Measurements from ENCODE around the gene RAB11B.
"Not testable (repeated sequence)": the region's sequence is repeated elsewhere in the genome, so short reads cannot be mapped to it uniquely, and the experiment has no call there.

RAB11B gene

DNA sequence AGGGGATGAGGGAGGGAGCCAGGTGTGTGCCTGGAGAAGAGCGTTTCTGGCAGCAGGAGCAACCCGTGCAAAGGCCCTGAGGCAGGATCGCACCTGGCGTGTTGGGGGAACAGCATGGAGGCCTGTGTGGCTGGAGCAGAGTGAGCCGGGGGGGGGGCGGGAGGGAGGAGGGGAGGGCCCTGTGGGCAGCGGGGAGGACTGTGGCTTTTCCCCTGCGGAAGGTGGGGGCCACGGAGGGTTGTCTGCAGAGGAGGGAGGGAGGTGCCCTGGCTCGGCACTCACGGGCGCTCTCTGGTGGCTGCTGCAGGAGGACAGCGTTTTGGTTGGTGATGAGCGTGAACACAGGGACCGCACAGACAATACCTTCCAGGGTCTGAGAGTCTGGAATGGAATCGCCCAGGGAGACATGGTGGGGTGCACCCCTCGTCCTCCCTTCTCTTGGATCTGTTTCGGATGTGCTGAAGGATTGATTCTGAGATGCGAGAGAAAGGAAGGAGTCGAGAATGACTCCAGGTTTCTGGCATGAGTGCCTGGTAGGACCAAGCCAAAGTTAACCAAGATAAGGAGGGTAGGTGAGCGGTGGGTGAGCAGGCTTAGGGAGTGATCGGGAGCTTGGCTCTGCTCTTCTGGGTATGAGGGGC lies 6.5 kb downstream of the RAB11B start:
- no peak for DNase-seq

- no peak for DNase-seq
Observed at GRCh38 chr19:8397271-8397670, 7.1 kb downstream of the RAB11B start.

- no peak for DNase-seq
Observed at GRCh38 chr19:8397746-8398310, 7.7 kb downstream of the RAB11B start.

- DNase-seq = no peak
Observed at GRCh38 chr19:8398311-8398771, 8.2 kb downstream of the RAB11B start.

- no peak for DNase-seq
Observed at GRCh38 chr19:8399681-8400188, 9.6 kb downstream of the RAB11B start.

- DNase-seq = no peak
Observed at GRCh38 chr19:8401981-8402411, 11.8 kb downstream of the RAB11B start.

DNA sequence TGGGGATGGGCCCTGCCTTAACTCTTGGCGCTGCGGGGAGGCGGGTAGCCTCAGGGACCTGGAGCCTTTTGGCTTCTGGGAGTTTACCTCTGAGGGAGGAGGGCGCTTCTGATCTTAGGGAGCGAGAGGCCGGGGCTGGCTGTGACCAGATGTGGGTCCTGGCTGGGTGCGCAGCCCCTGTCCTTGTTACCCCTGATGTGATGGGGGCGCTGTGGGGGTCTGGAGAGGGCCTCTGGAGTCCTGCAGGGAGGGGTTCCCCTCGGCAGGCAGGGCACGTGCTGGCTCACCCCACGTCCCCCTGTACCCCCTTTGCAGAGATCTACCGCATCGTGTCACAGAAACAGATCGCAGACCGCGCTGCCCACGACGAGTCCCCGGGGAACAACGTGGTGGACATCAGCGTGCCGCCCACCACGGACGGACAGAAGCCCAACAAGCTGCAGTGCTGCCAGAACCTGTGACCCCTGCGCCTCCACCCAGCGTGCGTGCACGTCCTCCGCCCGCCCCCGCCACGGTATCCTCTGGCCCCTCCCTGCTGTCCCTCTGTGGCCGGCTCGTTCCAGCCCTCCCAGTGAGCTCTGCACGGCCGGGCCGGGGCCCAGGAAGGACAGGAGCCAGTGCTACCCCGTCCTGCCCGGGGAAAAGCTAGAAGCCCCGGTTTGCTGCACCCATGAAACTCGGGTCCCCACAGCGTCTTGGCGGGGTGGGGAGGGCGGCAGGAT lies 13.1 kb downstream of the RAB11B start:
- DNase-seq = no peak

GRCh38 chr19:8403820-8404109 lies 13.6 kb downstream of the RAB11B start:
- no peak for DNase-seq

DNA sequence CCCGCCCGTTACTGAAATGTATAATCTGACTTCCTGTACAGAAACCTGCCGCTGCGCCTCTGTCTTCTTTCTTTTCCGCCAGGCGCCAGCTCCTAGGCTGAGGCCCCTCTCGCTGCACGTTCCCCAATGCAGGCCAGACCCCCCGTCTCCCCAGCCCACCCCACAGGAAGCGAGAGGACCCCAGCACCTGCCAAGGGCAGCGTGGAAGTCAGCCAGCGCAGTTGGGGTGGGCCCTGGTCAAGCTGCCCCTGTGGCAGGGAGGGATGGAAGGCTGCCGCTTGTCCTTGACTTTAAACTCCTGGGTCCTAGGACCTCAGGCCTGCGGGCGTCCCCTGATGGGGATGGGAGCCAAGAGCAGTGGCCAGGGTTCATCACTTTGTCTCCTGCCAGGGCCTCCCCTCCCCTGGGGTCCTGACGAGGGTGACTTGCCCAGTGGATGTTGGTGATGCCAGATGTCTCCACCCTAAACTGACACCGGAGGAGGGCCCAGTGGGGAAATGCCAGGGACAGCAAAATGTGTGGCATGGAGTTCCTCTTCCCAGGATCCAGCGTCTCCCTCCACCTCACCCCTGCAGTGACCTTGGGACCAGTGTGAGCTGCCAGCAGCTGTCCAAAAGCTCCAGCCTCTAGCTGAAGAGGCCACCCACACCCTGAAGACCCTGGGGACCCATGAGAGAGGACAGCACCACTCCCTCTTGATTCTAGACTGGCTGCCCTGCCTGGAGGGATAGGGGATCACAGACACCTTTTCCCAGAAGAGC lies 14.4 kb downstream of the RAB11B start:
- DNase-seq = no peak

DNA sequence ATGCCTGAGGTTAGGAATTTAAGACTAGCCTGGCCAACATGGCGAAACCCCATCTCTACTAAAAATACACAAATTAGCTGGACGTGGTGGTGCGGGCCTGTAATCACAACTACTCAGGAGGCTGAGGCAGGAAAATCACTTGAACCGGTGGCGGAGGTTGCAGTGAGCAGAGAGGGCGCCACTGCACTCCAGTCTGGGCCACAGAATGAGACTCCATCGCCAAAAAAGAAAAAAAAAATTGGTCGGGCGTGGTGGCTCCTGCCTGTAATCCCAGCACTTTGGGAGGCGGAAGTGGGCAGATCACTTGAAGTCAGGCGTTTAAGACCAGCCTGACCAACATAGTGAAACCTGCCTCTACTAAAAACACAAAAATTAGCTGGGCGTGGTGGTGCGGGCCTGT lies 20.6 kb downstream of the RAB11B start:
- not testable (repeated sequence) for DNase-seq

DNA sequence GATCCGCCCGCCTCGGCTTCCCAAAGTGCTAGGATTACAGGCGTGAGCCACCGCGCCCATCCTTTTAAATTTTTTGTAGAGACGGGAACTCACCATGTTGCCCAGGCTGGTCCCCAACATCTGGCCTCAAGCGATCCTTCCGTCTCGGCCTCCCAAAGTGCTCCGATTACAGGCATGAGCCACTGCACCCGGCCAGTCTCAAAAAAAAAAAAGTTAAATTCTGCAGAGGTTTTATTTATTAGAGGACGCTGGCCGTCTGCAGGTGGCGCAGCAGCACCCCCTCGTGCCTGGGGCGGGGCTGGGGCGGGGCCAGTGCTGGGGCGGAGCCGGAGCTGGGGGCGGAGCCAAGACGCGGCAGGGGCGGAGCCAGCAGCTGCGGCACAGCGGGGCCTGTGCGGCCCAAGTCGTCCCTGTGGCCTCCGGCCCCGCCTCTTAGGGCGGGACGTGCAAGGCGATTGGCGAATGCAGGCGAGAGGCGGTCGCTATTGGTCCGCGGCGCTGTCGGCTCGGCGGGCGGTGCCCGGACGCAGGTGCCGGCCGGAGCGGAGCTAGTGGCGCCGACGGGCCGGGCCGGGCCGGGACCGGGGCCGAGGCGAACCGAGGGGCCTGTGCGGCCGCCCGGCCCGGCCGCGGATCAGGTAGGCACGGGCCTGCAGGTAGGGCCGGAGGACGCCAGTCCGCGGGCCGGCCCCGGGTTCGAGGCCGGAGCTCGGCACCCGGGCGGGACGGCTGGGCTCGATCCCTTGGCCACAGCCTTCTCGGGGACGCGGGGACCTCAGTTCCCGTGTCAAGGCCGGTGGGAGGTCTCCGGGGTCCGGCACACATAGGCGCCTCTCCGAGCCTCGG lies 22.8 kb downstream of the RAB11B start, which contains the start of gene MARCHF2:
Gene MARCHF2 (plus strand): TSS at position 523 of the 846 bp plus-strand sequence. CDS start 8,536 bp downstream, outside the sequence.
- DNase-seq = peak; percentile 89

GRCh38 chr19:8413629-8413995 lies 23.5 kb downstream of the RAB11B start:
- no peak for DNase-seq

DNA sequence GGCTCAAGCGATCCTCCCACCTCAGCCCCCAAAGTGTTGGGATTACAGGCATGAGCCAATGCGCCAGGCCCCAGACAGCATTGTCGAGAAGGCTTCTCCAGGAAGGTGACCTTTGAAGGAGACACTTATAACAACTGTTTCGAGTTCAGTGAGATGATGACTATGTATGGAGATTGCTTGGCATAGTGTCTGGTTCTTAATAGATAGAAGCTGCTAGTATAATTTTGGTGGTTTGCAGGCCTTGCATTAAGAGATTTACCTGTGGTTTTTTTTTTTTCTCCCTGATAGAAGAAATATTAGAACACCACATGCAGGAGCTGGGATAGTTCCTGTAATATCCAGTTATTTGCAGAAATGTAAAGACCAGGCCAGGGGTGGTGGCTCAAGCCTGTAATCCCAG lies 26.6 kb downstream of the RAB11B start:
- DNase-seq = no peak

GRCh38 chr19:8421484-8422461 lies 31.6 kb downstream of the RAB11B start:
- DNase-seq = no peak

DNA sequence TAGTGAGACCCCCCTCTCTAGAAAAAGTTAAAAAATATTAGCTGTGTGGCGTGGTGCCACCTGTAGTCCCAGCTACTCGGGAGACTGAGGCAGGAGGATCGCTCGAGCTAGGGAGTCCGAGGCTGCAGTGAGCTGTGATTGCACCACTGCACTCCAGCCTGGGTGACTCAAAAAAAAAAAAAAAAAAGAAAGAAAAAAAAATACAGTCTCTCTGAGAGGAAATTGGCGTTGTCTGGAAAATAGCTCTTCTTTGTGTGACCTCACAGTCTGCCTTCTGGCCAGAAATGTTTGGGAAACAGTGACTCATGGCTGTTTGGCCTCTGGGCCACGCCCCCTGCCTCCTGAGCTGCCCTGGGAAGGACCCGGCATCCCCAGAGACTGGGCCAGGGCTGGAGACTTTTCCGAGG lies 33.7 kb downstream of the RAB11B start:
- no peak for DNase-seq

DNA sequence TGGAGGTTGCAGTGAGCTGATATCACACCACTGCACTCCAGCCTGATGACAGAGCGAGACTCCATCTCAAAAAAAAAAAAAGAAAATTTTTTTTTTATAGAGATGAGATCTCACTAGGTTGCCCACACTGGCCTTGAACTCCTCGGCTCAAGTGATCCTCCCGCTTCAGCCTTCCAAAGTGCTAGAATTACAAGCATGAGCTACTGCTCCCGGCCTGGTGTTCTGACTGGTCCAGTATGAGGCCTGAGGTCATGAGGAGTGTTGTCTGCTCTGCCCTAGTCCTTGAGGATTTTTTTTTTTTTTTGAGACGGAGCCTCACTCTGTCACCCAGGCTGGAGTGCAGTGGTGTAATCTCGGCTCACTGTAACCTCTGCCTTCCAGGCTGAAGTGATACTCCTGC lies 35.2 kb downstream of the RAB11B start:
- DNase-seq = not testable (repeated sequence)

GRCh38 chr19:8426283-8426682 lies 36.1 kb downstream of the RAB11B start:
- no peak for DNase-seq

GRCh38 chr19:8429044-8429443 lies 38.9 kb downstream of the RAB11B start:
- no peak for DNase-seq

DNA sequence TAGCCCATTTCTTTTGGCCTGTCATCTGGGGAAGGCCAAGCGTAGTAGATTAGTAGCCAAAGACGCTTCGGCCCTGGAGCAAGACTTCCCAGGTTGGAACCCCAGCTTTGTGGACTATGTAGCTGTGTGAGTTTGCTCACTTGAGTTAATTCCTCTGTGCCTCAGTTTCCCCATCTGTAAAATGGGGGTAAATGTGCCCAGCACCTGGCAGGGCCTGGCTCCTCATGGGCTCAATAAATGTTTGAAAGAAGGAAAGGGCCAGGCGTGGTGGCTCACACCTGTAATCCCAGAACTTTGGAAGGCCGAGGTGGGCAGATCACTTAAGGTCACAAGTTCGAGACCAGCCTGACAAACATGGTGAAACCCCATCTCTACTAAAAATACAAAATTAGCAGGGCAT lies 39.7 kb downstream of the RAB11B start:
- DNase-seq = no peak

GRCh38 chr19:8430650-8431049 lies 40.5 kb downstream of the RAB11B start:
- DNase-seq = no peak

DNA sequence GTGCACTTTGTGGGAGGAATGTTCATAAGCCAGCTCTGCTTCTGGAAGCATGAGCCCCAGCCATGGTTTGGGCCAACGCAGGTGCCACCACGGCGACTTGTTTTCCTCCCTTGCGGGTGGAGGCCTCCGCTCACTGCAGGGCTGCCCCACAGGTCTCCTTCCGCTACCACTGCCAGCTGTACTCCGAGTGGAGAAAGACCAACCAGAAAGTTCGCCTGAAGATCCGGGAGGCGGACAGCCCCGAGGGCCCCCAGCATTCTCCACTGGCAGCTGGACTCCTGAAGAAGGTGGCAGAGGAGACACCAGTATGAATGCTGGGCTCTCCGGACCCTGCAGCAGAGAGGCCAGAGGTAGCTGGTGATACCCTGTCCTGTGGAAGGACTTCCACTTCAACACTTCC lies 48.1 kb downstream of the RAB11B start:
- DNase-seq = no peak

All from NCI-H1048 (cell line).